GM19397 (cell line): ENCODE measurements around the gene PTPRCAP.
"Not testable (repeated sequence)": the region's sequence is repeated elsewhere in the genome, so short reads cannot be mapped to it uniquely, and the experiment has no call there.

Experiments
- ATAC-seq: cut with Tn5 transposase; IDR thresholded peaks from one replicate; pipeline ENCODE4 v1.9.1; 2021; ENCODE audit warnings: mild to moderate bottlenecking, moderate library complexity; ENCODE audit not compliant: unreplicated experiment

Gene PTPRCAP

GRCh38 chr11:67465530-67465929, 28.0 kb upstream of the PTPRCAP start:
- not testable (repeated sequence) for ATAC-seq

GRCh38 chr11:67465189-67465510, 27.7 kb upstream of the PTPRCAP start:
- no peak for ATAC-seq

- peak; percentile 47 for ATAC-seq
These were observed 27.1 kb upstream of the PTPRCAP start for GRCh38 chr11:67464411-67465188.

GRCh38 chr11:67463680-67464410, 26.4 kb upstream of the PTPRCAP start:
- no peak for ATAC-seq

GRCh38 chr11:67463186-67463585, 25.7 kb upstream of the PTPRCAP start:
- ATAC-seq = no peak

- no peak for ATAC-seq
These were observed 20.8 kb upstream of the PTPRCAP start for GRCh38 chr11:67458266-67458665.

GRCh38 chr11:67457453-67457852, 20.0 kb upstream of the PTPRCAP start:
- ATAC-seq = no peak

- ATAC-seq = no peak
These were observed 18.7 kb upstream of the PTPRCAP start for GRCh38 chr11:67456068-67456705.

GRCh38 chr11:67455054-67455453, 17.6 kb upstream of the PTPRCAP start, which contains the start of gene CABP4:
TSS of gene CABP4 (plus strand) at chr11:67455354. CDS start at chr11:67455424, 70 bp downstream.
- no peak for ATAC-seq

GRCh38 chr11:67453816-67454732, 16.6 kb upstream of the PTPRCAP start:
- no peak for ATAC-seq

- ATAC-seq = no peak
These were observed 14.9 kb upstream of the PTPRCAP start, which contains the start of gene GPR152 for GRCh38 chr11:67452141-67452952. TSS of gene GPR152 (minus strand) at chr11:67452729. CDS start at chr11:67452724, 5 bp downstream.

- ATAC-seq = no peak
These were observed 14.1 kb upstream of the PTPRCAP start for GRCh38 chr11:67451658-67451976.

GRCh38 chr11:67450796-67451657, 13.5 kb upstream of the PTPRCAP start:
- no peak for ATAC-seq

- no peak for ATAC-seq
These were observed 11.8 kb upstream of the PTPRCAP start for GRCh38 chr11:67449116-67449844.

- no peak for ATAC-seq
These were observed 10.7 kb upstream of the PTPRCAP start for GRCh38 chr11:67448220-67448609.

GRCh38 chr11:67445515-67445914, 8.0 kb upstream of the PTPRCAP start:
- no peak for ATAC-seq

- ATAC-seq = no peak
These were observed 5.3 kb upstream of the PTPRCAP start for GRCh38 chr11:67442504-67443404.
